ENCODE measurements around the gene SNRPD3. TPM values are rescaled to one million over a fixed set of nuclear protein-coding genes. Genes with fewer than 3 reads are reported as not detected.
A peak's percentile ranks its signal among the peaks of the same experiment; 100 is the strongest.
"Not testable (repeated sequence)": the region's sequence is repeated elsewhere in the genome, so short reads cannot be mapped to it uniquely, and the experiment has no call there.

The SNRPD3 gene
- total RNA-seq, 1 experiment from 2014 or later = 178 TPM

DNA sequence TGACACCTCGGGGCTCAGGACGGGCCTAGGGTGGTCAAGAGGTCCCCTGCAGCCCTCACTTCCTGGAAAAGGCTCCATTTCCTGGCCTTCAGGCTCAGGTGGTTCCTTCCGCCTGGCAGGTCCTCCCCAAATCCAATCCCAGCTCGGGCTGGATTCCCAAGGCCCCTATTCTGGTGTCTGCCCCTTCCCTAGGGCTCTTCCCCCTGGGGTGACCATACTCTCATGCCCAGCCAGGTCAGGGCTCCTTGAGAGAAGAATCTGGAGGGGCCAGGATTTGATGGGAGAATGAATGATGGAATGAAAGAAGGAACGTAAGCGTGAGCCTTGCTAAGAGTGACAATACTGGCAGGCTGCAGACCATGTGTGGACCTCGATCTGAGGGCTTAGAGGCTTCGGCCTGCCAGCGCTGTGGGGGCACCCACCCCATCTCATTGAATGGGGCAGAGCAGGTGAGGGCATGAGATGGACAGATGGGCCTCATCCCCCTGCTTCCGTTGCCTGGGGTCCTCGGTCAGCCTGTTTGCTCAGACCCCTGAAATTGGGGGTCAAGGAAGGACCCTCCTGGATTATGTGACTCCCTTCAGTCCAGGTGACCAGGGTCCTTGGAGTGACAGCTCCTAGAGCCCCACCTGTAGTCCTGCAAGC is 46.4 kb downstream of the SNRPD3 start:
- in situ Hi-C loops (cut with HindIII; ENCODE audit: low sequenced_read_pairs); DNase-seq (ENCODE audit: low spot score): not testable (repeated sequence)

DNA sequence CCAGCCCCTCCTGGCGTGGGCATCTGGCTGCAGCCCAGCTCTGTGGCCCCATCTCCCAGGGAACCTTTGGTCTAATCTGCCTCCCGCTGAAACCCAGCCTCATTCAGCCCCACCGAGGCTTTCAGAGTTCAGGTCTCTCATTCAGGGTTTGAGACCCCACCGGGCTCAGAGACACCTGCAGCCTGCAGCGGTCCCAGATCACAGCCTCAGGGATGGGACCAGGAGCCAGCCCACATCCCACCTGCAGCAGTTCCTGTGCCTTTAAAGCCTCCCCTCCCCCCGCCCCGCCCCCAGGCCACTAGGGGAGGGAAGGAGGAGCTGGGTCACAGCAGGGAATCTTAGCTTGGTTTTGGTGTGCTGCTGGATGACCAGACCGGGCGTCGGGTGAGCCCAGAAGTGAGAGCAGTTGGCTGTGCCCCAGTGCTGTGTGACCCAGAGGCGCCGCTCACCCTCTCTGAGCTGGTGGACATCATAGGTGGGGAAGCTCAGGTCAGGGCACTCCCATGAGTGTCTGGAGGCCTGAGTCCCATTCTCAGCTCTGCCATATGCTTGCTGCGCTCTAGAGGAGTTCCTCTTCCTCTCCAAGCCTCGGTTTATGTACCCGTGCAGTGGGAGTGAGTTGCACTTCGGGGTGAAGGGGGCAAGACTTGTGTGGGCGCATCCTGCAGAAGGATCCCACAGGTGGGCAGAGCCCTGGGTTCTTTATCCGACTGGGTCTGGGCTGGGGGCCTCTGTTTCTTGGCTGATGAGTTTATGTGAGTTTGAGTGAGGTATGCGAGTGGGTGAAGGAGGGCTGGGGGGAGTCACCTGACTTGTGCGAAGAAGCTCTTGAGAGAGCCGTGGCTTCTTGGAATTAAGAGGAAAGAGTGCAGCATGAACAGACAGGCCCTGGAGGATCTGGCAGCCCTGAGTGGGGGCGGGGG is 47.3 kb downstream of the SNRPD3 start, which contains the start of gene GGT1:
GGT1 (plus strand) TSS at position 347 of the 923 bp plus-strand sequence. CDS start 7,889 bp downstream, outside the sequence.
- in situ Hi-C loops (cut with HindIII; ENCODE audit: low sequenced_read_pairs); DNase-seq (ENCODE audit: low spot score): not testable (repeated sequence)

- in situ Hi-C loops (cut with HindIII; ENCODE audit: low sequenced_read_pairs) = not testable (repeated sequence)
- peak; percentile 40 for DNase-seq (ENCODE audit: low spot score)
These were observed 48.2 kb downstream of the SNRPD3 start for GRCh38 chr22:24603770-24604629.

DNA sequence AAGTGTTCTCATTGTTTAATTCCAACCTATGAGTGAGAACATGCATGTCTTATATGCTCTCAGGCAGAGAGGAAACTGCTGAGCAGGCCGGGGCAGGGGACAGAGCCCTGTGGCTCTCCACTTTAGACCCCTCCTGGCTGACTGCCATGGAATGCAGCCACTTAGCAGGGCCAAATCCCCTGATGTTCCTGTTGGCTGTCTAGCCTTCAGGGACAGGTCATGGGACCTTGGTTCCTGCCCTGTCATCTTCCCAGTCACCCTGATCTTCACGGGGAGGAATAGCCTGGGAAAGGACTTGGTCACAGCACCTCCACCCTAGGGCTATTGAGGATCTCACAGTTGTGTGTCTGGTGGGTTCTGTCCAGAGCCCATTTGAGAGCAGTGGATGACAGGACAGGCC is 50.5 kb downstream of the SNRPD3 start:
- DNase-seq (ENCODE audit: low spot score); in situ Hi-C loops (cut with HindIII; ENCODE audit: low sequenced_read_pairs): not testable (repeated sequence)

- DNase-seq (ENCODE audit: low spot score); in situ Hi-C loops (cut with HindIII; ENCODE audit: low sequenced_read_pairs): not testable (repeated sequence)
These were observed 51.7 kb downstream of the SNRPD3 start for GRCh38 chr22:24607429-24607983.

DNA sequence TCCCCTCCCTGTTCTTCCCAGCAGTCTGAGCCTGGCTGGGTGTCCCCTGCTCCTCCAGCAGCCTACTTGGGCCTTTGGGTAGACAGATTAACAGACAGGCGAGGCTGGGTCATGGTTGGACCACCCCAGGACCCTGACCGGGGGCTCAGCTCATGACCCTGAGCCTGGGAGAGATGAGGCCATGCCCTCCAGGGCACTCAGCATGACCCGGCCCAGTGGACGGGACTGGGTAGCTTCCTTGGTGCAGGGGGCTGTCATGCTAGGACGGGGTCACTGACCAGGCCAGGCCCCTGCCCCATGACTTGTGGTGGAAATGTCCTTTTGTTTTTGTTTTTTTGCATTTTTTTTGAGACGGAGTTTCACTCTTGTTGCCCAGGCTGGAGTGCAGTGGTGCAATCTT is 52.5 kb downstream of the SNRPD3 start:
- in situ Hi-C loops (cut with HindIII; ENCODE audit: low sequenced_read_pairs) = not testable (repeated sequence)

DNA sequence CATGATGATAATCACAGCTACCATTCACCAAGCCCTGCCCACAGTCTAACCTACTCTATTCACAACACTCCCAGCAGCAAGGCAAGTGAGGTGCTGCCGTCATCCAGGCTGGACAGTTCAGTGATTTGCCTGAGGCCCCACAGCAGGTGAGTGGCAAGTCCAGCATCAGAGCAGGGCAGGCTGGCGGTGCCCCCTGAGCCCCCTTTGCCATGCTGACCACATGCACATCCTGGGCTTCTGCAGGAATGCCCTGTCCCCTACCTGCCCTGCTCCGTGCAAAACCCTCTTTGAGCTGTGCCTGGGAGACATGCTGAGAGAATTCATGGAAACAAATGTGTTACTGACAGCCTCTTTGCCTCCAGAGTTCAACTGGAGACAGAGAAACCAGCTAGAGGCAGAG is 54.1 kb downstream of the SNRPD3 start:
- in situ Hi-C loops (cut with HindIII; ENCODE audit: low sequenced_read_pairs); DNase-seq (ENCODE audit: low spot score): not testable (repeated sequence)

More for the DNA sequence above, 52.5 kb downstream of the SNRPD3 start:
- not testable (repeated sequence) for DNase-seq (ENCODE audit: low spot score)

DNA sequence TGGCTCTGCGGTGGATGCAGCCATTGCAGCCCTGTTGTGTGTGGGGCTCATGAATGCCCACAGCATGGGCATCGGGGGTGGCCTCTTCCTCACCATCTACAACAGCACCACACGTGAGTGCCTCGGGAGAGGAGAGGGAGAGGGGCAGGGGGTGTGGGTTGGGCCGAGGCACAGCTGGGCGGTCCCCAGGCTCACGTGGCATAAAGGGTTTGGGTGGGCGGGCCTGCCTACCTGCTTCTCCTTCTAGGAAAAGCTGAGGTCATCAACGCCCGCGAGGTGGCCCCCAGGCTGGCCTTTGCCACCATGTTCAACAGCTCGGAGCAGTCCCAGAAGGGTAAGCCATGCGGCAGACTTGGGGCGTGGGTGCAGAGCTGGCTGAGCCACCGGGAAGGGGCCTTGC is 59.0 kb downstream of the SNRPD3 start:
- DNase-seq (ENCODE audit: low spot score); in situ Hi-C loops (cut with HindIII; ENCODE audit: low sequenced_read_pairs): not testable (repeated sequence)

GRCh38 chr22:24621244-24621643 is 65.4 kb downstream of the SNRPD3 start:
- in situ Hi-C loops (cut with HindIII; ENCODE audit: low sequenced_read_pairs); DNase-seq (ENCODE audit: low spot score): not testable (repeated sequence)

DNA sequence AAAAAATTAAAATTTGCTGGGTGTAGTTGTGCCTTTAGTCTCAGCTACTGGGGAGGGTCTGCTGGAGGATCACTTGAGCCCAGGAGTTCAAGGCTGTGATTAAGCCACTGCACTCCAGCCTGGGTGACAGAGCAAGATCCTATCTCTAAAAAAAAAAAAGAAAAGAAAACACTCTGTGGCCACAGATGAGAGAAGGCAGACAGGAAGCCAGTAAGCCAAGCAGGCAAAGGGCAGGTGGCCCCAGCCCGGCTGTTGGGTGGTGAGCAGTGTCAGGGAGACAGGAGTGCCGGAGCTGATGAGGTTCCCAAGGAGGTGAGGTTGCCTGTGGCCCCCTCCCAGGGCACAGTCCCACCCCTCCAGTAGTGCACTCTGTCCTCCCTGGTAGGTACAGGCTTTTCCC is 66.8 kb downstream of the SNRPD3 start:
- DNase-seq (ENCODE audit: low spot score); in situ Hi-C loops (cut with HindIII; ENCODE audit: low sequenced_read_pairs): not testable (repeated sequence)

Other genes starting within 250 kb of the SNRPD3 start
- 1.1 and 1.2 TPM in 2 replicates for gene ADORA2A, start 128.4 kb upstream of the SNRPD3 start, total RNA-seq (2014; rRNA removed; shearing (Covaris generic))
- gene UPB1, start 60.7 kb upstream of the SNRPD3 start, total RNA-seq (2014; rRNA removed; shearing (Covaris generic)) = 0.12 and 0.51 TPM in 2 replicates
- gene GUCD1, start 861 bp upstream of the SNRPD3 start, total RNA-seq (2014; rRNA removed; shearing (Covaris generic)) = 84.2 and 144 TPM in 2 replicates
- 19.3 and 31.3 TPM in 2 replicates for gene LRRC75B, start 37.1 kb downstream of the SNRPD3 start, total RNA-seq (2014; rRNA removed; shearing (Covaris generic))
- gene GGT1, start 47.2 kb downstream of the SNRPD3 start, total RNA-seq (2014; rRNA removed; shearing (Covaris generic)) = 99.6 and 109 TPM in 2 replicates
- not detected in 2 replicates for gene PIWIL3, start 218.7 kb downstream of the SNRPD3 start, total RNA-seq (2014; rRNA removed; shearing (Covaris generic))

Measured in G401 (cell line).